Activated CD8-positive, alpha-beta memory T cell treated with anti-CD3 and anti-CD28 coated beads, Interleukin-2, amount 50 U/mL, for 1 hour (primary cell): ENCODE data around the gene DTNA.

Experiments
- DNase-seq: peaks from one replicate; pipeline ENCODE4 v3.0.0-alpha.2; 2020; ENCODE audit errors: extremely low read depth

Gene DTNA

GRCh38 chr18:34858188-34858587, 148.1 kb downstream of the DTNA start:
- no peak for DNase-seq

- no peak for DNase-seq
Observed at GRCh38 chr18:34859496-34859895, 149.4 kb downstream of the DTNA start.

DNA sequence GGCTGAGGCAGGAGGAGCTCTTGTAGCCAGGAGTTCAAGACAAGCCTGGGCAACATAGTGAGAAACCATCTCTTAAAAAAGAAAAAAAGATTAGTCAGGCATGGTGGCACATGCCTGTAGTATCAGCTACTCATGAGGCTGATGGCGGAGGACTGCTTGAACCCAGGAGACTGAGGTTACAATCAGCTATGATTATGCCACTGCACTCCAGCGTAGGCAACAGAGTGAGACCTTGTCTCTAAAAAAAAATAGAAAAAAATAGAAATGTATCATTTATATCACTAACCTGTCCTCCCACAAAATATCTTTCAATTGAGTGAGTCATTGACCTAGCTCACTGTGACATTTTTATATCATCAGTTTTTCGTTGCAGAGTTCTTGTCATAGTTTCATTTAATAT, 152.5 kb downstream of the DTNA start:
- DNase-seq, result no peak

DNA sequence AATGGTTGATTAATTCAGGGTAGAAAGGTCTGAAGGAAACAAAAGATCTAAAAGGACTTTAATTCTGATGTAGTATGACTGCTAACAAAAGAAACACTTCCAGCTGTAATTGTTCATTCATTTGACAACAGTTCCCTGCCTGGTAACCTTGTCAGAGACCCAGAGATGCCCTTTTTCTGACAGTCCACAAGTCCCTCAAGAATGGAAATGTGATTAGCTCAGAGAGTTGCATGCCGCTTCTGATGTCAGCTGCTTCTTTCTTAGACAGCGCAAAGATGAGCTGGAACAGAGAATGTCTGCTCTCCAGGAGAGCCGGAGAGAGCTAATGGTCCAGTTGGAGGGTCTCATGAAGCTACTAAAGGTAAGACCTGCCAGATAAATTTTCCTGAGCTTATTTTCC, 153.6 kb downstream of the DTNA start:
- no peak for DNase-seq

GRCh38 chr18:34864836-34865497, 154.9 kb downstream of the DTNA start:
- no peak for DNase-seq

DNA sequence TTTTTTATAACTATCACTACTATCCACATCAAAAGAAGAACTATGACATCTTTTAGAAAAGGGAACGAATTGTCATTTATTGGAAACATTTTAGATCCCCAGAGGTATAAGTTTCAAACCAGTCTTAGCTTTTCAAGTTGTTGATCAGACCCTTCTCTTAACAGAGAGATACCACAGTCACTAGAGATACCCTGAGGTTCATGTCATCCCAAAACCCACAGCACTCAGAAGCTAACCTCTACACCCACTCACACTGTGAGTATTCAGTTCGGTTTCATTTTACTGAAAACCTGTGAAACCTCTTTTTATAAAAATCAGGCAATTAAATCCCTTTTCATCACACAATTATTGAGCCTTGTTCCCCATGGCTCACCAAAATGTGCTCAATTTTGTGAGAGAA, 156.2 kb downstream of the DTNA start:
- no peak for DNase-seq

- no peak for DNase-seq
Observed at GRCh38 chr18:34866739-34867138, 156.6 kb downstream of the DTNA start.

GRCh38 chr18:34867520-34867919, 157.4 kb downstream of the DTNA start:
- no peak for DNase-seq

DNA sequence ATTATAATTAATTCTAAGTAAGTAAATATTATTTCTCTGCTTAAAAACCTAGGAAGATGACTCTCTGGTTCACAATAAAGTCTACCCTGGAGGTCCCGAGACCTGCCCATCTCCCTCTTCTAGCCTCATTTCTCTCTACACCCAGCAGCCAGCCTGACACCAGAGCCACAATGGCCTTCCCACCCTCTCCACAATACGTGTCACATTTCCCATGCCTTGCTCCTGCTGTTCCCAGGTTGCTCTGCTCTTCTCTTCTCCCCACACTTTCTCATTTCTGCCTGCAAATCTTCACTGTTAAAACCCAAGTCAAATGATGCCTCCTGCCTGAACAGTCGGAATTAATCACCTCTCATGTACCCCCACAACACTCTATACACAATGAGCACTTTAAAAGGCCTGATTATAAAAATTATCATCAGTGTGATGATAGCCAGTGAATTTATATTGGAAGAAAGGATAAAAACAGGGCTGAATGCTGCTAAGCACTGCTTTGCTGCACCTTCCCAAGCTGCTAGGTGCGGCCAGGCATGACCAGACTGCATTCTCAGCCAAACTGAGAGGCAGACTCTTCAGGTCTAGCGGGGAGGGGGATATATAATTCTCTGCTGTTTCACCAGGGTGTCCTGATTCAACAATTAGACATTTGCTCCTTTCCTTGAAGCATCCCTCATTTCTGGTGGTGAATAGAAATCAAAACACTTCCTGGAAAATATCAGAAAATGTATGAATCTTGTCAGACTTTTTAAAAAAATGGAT, 160.6 kb downstream of the DTNA start:
- no peak for DNase-seq

DNA sequence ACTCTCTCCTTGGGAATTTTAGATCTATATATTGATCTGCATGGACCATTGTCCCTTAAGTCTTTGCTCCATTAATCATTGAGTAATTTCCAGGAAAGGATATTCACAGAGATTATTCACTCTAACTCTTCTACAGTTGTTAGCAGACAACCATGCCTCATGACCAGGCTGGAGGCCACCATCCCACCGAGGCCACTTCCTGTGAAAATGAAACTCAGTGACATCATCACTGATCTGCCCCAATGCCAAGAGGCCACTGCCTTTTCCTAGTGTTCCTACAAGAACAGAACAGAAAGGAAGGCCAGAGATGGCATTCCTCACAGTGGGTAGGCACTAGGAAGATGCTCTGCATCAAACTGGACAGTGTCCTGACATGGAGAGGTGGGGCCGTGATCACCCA, 161.3 kb downstream of the DTNA start:
- DNase-seq, result no peak

- DNase-seq, result no peak
Observed at GRCh38 chr18:34872066-34872465, 162.0 kb downstream of the DTNA start.

- DNase-seq, result no peak
Observed at GRCh38 chr18:34873986-34874580, 164.0 kb downstream of the DTNA start.

GRCh38 chr18:34875150-34875549, 165.1 kb downstream of the DTNA start:
- DNase-seq, result no peak

GRCh38 chr18:34880403-34880802, 170.3 kb downstream of the DTNA start:
- DNase-seq, result no peak

- no peak for DNase-seq
Observed at GRCh38 chr18:34880882-34881834, 171.1 kb downstream of the DTNA start.

GRCh38 chr18:34884436-34884835, 174.3 kb downstream of the DTNA start:
- no peak for DNase-seq

- no peak for DNase-seq
Observed at GRCh38 chr18:34886177-34886576, 176.1 kb downstream of the DTNA start.

DNA sequence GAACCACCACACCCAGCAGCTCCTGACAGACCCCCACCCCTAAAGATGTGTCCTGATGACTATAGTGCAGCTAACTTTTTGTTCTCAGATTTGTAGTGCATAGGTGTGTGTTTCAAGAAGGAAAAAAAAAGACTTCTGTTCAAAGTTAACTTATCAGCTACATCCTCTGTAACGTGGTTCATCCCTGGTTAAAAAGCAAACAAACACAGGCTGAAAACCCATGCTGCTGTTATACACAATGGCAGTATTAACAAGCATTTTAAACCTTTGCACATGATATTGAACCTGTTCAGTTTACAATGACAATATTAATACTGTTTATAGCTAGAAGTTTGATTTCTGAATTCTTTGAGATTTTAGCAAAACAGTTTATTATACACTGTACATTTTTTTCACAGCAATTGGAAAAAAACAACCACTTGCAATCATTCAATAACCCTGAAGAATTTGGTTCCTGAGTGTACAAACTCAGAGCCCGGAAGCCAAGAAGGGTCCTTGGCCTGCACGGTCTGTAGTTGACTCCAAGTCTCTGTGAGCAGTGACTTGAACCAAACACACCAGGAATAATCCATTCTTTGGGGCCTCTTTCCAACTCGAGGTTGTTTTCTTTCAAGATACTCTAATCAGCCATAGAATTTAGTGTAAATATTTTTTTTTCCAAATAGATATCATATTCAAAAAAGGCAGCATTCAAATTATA, 177.9 kb downstream of the DTNA start:
- no peak for DNase-seq

DNA sequence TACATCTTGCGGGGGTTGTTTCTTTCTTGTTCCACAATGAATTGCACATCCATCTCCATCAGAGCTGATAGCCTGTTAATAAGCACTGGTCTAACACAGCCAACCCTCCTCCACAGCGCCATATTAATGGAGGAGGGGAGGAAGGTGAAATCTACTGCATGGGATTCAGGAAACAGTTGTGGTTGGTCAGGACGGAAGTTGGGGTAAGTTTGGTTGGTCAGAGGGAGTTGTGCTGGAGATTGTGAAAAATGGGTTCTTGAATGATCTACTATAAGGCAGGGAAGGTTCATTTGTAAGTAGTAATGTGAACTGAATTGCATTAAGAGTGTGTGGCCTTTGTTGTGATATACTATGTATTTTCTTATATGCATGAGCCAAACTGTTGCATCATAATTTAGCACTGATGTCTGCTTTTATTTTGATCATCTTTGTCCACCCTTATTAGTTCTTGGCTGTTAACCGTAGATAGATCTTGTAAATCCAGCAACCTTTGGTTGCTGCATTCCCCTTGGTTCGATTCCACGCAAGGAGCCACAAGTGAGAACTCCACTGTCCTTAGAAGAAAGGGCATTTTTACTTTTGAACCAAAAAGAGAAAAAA, 180.5 kb downstream of the DTNA start:
- no peak for DNase-seq

- no peak for DNase-seq
Observed at GRCh38 chr18:34892379-34892778, 182.3 kb downstream of the DTNA start.

GRCh38 chr18:34893239-34893638, 183.1 kb downstream of the DTNA start:
- DNase-seq, result no peak
